OCI-LY7 (cell line): Measurements from ENCODE around the gene GAREM1.

Source experiments
- EZH2phosphoT487 ChIP-seq: fragments of 200-600 bp; sonication (generic); IDR thresholded peaks from 2 replicates; pipeline ENCODE4 v1.6.1; 2018; ENCODE audit warnings: low read depth, borderline replicate concordance, mild to moderate bottlenecking, mixed run types, antibody characterized with exemption, low read length, moderate library complexity, mixed read lengths
- TF ChIP-seq, protein P1 (sequence below): fragments of 200-600 bp; sonication (generic); conservative IDR thresholded peaks from 2 replicates; pipeline ENCODE4 v1.5.1; 2014; ENCODE audit warnings: mild to moderate bottlenecking, antibody characterized with exemption, low read length, moderate library complexity, mixed read lengths

DNA sequence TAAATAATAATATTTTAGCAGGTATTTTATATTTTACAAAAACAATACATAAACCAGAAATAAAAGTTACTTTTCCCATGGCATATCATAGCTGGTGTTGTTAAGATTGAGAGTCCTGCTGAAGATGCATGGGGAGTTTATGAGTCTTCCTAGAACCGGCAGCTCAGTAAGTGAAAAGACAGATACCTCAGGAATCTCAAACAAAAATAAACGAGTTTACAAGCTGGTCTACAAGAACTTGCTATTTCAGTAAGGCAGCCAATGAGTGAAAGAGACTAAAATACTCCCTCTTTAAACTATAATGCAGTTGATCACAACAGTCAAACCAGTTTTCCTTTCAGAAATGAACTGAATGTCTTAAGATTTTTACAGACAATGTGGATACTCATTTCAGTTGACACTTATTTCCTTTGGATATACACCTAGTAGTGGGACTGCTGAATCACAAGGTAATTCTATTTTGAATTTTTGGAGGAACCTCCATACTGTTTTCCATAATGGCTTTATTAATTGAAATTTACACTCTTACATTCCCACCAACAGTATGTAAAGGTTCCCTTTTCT lies 8.9 kb downstream of the GAREM1 start:
- TF ChIP-seq, protein P1, sequence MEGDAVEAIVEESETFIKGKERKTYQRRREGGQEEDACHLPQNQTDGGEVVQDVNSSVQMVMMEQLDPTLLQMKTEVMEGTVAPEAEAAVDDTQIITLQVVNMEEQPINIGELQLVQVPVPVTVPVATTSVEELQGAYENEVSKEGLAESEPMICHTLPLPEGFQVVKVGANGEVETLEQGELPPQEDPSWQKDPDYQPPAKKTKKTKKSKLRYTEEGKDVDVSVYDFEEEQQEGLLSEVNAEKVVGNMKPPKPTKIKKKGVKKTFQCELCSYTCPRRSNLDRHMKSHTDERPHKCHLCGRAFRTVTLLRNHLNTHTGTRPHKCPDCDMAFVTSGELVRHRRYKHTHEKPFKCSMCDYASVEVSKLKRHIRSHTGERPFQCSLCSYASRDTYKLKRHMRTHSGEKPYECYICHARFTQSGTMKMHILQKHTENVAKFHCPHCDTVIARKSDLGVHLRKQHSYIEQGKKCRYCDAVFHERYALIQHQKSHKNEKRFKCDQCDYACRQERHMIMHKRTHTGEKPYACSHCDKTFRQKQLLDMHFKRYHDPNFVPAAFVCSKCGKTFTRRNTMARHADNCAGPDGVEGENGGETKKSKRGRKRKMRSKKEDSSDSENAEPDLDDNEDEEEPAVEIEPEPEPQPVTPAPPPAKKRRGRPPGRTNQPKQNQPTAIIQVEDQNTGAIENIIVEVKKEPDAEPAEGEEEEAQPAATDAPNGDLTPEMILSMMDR: no peak
- TF ChIP-seq EZH2phosphoT487: no peak
